ENCODE data around the gene HM13.

The HM13 gene

DNA sequence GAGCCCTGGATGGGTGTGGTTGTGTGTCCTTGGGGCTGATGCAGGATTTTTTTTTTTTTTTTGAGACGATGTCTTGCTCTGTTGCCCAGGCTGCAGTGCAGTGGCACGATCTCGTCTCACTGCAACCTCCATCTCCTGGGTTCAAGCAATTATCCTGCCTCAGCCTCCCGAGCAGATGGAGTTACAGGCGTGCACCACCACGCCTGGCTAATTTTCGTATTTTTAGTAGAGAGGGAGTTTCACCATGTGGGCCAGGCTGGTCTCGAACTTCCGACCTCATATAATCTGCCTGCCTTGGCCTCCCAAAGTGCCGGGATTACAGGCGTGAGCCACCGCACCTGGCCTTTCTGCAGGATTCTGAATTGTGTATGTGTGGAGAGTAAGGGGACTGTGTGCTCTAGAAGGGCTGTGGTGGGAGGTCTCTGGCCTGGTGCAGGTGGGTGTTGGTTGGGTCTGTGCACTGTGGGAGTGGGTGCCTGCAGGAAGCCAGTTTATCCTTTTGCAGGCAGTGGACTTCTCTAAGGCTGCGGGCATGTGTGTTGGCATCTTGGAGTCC, 79.8 kb downstream of the HM13 start:
- no peaks in the 10 kb centered on the region for H3K9me2 ChIP-seq (replicated peaks; ENCODE audit: control insufficient read depth, low read length)
- TF ChIP-seq, protein P1, sequence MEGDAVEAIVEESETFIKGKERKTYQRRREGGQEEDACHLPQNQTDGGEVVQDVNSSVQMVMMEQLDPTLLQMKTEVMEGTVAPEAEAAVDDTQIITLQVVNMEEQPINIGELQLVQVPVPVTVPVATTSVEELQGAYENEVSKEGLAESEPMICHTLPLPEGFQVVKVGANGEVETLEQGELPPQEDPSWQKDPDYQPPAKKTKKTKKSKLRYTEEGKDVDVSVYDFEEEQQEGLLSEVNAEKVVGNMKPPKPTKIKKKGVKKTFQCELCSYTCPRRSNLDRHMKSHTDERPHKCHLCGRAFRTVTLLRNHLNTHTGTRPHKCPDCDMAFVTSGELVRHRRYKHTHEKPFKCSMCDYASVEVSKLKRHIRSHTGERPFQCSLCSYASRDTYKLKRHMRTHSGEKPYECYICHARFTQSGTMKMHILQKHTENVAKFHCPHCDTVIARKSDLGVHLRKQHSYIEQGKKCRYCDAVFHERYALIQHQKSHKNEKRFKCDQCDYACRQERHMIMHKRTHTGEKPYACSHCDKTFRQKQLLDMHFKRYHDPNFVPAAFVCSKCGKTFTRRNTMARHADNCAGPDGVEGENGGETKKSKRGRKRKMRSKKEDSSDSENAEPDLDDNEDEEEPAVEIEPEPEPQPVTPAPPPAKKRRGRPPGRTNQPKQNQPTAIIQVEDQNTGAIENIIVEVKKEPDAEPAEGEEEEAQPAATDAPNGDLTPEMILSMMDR (IDR thresholded peaks at IDR 0.05; ENCODE audit: low read depth, low read length, poor library complexity, severe bottlenecking), result no peak
- TF ChIP-seq EZH2phosphoT487 (IDR thresholded peaks at IDR 0.05; ENCODE audit: borderline replicate concordance, low read length), result no peak
- H3F3A ChIP-seq (ENCODE audit: control insufficient read depth, insufficient read depth), result no peaks in the 10 kb centered on the region
- no peaks in the 10 kb centered on the region for H3K27me3 ChIP-seq (ENCODE audit: control insufficient read depth, low read length)
- no peak overlapping the region for H3K4me3 ChIP-seq (ENCODE audit: low read length)
- H3K27ac ChIP-seq (ENCODE audit: low read depth, low read length), result no peak overlapping the region
- no peaks in the 10 kb centered on the region for H3K9me3 ChIP-seq (ENCODE audit: control insufficient read depth, insufficient read depth, low read length)
- no peaks in the 10 kb centered on the region for H3K4me1 ChIP-seq (ENCODE audit: control insufficient read depth, low read length)
- no peaks in the 10 kb centered on the region for H4K20me1 ChIP-seq (ENCODE audit: control insufficient read depth, insufficient read depth, low read depth, low read length)
- no peaks in the 10 kb centered on the region for H3K79me2 ChIP-seq (ENCODE audit: control insufficient read depth, low read length)
- no peak overlapping the region for H3K4me2 ChIP-seq (ENCODE audit: low read length)
- no peaks in the 10 kb centered on the region for H3K36me3 ChIP-seq (ENCODE audit: control insufficient read depth, low read length)

DNA sequence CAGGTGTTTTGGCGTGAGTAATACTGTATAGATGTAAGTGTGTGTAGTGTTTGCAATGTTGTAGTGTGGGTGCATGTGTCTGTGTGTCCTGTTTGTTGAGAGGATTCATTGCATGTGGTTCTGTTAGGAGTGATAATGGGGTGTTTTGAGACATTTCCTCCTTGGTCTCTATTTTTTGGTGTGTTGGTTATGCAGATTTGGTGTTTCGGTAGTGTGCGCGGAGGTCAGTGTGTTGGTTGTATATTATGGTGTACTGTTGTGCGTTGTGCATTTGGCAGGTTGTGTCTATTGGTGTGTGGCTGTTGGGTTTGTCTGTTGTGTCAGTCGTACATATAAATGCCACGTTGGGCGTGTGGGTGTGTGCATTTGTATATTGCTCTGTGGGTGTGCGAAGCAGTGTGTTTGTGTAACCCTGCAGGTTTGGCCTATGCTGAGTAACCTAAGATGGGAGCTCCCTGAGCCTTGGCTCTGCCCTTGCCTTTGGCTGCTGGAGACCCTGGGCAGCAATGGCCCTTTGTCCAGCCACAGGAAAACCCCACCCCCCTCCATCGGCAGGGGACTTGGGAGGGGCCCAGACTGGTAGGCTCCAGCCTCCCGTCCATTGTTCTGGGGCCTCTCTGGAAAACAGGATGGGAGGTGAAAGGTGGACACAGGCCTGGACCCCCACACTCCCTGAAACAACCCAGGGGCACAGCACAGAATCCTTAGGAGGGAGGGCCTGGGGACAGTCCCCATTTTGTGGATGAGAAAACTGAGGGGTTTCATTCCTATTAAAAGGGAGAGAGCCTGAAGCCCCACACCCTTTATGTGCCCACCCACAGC, 80.5 kb downstream of the HM13 start:
- no peak overlapping the region for H3K27ac ChIP-seq (ENCODE audit: low read depth, low read length)
- no peaks in the 10 kb centered on the region for H3F3A ChIP-seq (ENCODE audit: control insufficient read depth, insufficient read depth)

DNA sequence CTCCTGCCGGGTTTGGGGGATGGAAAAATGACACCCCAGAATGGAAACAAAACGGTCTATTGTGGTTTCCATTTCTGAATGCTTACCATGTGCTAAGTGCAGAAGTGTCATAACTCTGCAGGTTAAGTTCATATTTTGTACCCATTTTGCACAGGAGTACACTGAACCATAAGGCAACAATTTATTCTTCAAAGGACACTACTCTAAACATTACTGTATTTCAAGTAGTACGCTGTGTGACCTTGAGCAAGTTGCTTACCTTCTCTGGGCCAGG, 81.1 kb downstream of the HM13 start:
- no peaks in the 10 kb centered on the region for H3K9me3 ChIP-seq (ENCODE audit: control insufficient read depth, insufficient read depth, low read length)
- no peaks in the 10 kb centered on the region for H3F3A ChIP-seq (ENCODE audit: control insufficient read depth, insufficient read depth)
- TF ChIP-seq, protein P1 (IDR thresholded peaks at IDR 0.05; ENCODE audit: low read depth, low read length, poor library complexity, severe bottlenecking), result no peak
- TF ChIP-seq EZH2phosphoT487 (IDR thresholded peaks at IDR 0.05; ENCODE audit: borderline replicate concordance, low read length), result no peak
- H3K4me3 ChIP-seq (ENCODE audit: low read length), result no peak overlapping the region
- no peaks in the 10 kb centered on the region for H3K4me1 ChIP-seq (ENCODE audit: control insufficient read depth, low read length)
- no peaks in the 10 kb centered on the region for H4K20me1 ChIP-seq (ENCODE audit: control insufficient read depth, insufficient read depth, low read depth, low read length)
- no peaks in the 10 kb centered on the region for H3K36me3 ChIP-seq (ENCODE audit: control insufficient read depth, low read length)
- no peak overlapping the region for H3K27ac ChIP-seq (ENCODE audit: low read depth, low read length)
- no peaks in the 10 kb centered on the region for H3K9me2 ChIP-seq (replicated peaks; ENCODE audit: control insufficient read depth, low read length)
- H3K4me2 ChIP-seq (ENCODE audit: low read length), result no peak overlapping the region
- no peaks in the 10 kb centered on the region for H3K27me3 ChIP-seq (ENCODE audit: control insufficient read depth, low read length)
- H3K79me2 ChIP-seq (ENCODE audit: control insufficient read depth, low read length), result no peaks in the 10 kb centered on the region

More for the DNA sequence above, 80.5 kb downstream of the HM13 start:
- H3K9me3 ChIP-seq (ENCODE audit: control insufficient read depth, insufficient read depth, low read length), result no peaks in the 10 kb centered on the region
- no peaks in the 10 kb centered on the region for H3K36me3 ChIP-seq (ENCODE audit: control insufficient read depth, low read length)
- H4K20me1 ChIP-seq (ENCODE audit: control insufficient read depth, insufficient read depth, low read depth, low read length), result no peaks in the 10 kb centered on the region
- H3K4me3 ChIP-seq (ENCODE audit: low read length), result no peak overlapping the region
- H3K27me3 ChIP-seq (ENCODE audit: control insufficient read depth, low read length), result no peaks in the 10 kb centered on the region
- H3K4me1 ChIP-seq (ENCODE audit: control insufficient read depth, low read length), result no peaks in the 10 kb centered on the region
- no peaks in the 10 kb centered on the region for H3K9me2 ChIP-seq (replicated peaks; ENCODE audit: control insufficient read depth, low read length)
- TF ChIP-seq EZH2phosphoT487 (IDR thresholded peaks at IDR 0.05; ENCODE audit: borderline replicate concordance, low read length), result no peak
- TF ChIP-seq, protein P1 (IDR thresholded peaks at IDR 0.05; ENCODE audit: low read depth, low read length, poor library complexity, severe bottlenecking), result no peak
- no peaks in the 10 kb centered on the region for H3K79me2 ChIP-seq (ENCODE audit: control insufficient read depth, low read length)
- H3K4me2 ChIP-seq (ENCODE audit: low read length), result no peak overlapping the region
